GM19023 (cell line): ENCODE results near the gene HERC2.
"Not testable (repeated sequence)": the region's sequence is repeated elsewhere in the genome, so short reads cannot be mapped to it uniquely, and the experiment has no call there.

Experiments used
- ATAC-seq: cut with Tn5 transposase; IDR thresholded peaks from one replicate; pipeline ENCODE4 v1.9.1; 2021; ENCODE audit warnings: mild to moderate bottlenecking, moderate library complexity; ENCODE audit not compliant: unreplicated experiment

HERC2 gene

DNA sequence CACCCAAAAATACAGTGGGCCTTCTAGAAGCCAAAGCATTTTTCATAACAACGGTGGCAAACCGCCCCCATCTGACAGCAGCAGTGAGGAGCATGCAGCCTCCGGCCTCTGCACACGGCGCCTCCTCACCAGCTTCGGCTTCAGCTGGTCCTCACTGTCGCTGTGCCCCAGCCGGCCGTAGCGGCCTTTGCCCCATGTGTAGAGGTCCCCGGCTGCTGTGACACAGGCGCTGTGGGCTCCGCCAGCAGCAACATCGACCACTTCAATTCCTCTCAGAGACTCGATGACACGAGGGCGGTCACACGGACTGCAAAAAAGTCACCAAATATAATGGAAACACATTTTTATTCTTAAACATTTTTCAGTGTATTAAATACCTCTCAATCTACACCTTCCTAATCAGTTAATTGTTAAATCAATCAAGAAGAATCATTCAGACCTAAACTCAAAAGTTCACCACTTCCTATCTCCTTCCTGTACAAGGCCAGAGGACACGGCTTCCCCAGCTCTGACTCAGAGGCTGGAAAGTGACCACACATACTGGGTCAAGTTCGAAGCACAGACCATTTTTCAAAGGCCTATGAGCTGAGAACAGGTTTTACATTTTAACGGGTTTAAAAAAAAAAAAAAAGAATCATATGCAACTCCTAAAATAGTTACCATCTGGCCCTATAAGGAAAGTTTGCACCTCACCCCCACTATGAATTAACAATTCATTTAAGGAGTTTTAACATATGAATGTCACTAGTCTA lies 189.3 kb downstream of the HERC2 start:
- no peak for ATAC-seq

GRCh38 chr15:28131946-28132345 lies 190.0 kb downstream of the HERC2 start:
- ATAC-seq: no peak

GRCh38 chr15:28131400-28131799 lies 190.6 kb downstream of the HERC2 start:
- ATAC-seq: no peak

DNA sequence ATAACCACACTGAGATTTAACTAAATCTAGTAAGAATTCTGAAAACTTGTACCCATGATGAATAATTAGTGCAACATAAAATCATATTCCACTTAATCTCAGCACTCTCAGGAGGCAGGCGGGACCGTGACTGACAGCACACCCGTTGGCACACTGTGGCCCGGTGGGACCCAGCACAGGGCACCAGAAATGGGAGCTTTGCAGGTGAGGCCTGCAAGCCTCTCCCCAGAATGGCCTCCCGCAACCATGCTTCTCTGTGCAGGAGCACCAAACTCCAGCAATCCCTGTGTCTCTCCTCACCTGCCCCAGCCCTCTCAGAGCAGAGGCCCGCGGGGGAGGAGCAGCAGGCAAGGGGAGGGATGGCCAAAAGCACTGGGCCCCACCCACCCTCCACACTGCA lies 191.3 kb downstream of the HERC2 start:
- no peak for ATAC-seq

GRCh38 chr15:28129231-28129848 lies 192.6 kb downstream of the HERC2 start:
- no peak for ATAC-seq

- no peak for ATAC-seq
These were observed 193.9 kb downstream of the HERC2 start for GRCh38 chr15:28128031-28128430.

- no peak for ATAC-seq
These were observed 194.9 kb downstream of the HERC2 start for GRCh38 chr15:28127036-28127435.

- no peak for ATAC-seq
These were observed 196.0 kb downstream of the HERC2 start for GRCh38 chr15:28125673-28126651.

- no peak for ATAC-seq
These were observed 197.1 kb downstream of the HERC2 start for GRCh38 chr15:28124841-28125240.

DNA sequence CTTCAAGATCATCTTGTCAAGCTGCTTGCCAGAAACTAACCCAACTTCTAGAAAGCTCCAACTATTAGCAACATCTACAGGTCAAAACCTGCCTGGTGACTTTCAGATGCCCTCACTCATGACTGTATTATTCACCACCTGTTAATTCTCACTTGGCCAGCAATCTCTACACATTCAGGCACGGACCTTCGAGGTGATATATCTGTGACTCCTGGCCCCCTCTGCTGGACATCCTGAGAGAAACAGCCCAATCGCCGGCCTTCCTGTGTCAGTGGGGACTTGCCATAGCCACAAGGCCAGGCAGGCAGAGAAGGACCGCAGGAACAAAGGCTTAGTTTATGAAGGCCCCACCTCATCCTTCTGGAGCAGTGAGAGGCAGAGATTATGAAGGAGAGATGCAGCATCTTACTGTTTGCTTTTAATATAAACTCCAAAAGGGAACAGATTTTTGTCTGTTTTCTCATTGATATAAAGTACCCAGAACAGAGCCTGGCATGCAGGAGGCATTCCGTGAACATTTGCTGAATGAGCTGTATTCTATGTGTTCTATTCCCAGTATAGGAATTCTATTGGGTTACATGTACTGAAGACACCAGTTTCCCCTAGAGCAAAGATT lies 198.5 kb downstream of the HERC2 start:
- no peak for ATAC-seq

DNA sequence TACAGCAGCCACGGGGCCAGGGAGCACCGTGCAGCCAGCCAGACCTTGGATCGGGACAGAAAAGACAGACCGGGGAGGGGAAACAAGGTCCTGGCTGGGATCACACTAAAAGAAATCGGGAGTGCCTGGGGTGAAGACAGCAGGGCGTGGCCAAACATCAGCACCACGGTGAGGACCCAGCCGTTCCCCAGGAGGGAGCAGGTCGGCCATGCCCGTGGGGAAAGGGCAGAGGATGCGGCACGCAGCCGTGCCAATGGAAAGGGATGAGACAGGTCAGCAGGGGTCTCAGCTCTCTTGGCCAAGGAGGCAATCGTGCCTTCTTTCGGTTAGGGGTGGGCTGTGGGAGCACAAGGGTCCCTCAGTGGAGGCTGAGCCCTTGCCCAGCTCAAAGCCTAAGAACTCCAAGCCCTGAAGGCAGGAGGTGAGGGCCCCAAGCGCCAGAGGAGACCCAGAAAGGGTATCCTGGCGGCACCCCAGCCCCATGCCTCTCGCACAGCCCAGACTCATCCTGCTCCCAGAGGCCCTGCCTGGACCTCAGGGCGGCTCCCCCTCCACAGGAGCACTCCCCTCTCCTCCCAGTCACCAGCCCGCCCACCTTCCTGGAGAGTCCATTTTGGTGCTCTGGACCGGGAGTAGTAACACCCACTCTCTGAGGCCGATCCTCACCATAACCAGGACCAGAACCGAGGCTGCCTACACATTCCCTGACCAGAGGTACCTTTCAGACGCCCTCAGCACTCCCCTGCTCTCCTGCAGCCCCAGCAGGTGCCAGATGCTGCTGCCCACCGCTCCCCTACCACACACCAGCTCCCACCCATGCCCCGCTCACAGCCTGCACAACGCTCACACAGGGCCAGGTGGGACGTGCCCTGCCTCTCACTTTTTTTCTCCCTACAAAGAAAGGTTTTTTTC lies 199.7 kb downstream of the HERC2 start:
- ATAC-seq: no peak

- ATAC-seq: not testable (repeated sequence)
These were observed 200.4 kb downstream of the HERC2 start for GRCh38 chr15:28121577-28121976.

- no peak for ATAC-seq
These were observed 201.7 kb downstream of the HERC2 start for GRCh38 chr15:28120359-28120640.

DNA sequence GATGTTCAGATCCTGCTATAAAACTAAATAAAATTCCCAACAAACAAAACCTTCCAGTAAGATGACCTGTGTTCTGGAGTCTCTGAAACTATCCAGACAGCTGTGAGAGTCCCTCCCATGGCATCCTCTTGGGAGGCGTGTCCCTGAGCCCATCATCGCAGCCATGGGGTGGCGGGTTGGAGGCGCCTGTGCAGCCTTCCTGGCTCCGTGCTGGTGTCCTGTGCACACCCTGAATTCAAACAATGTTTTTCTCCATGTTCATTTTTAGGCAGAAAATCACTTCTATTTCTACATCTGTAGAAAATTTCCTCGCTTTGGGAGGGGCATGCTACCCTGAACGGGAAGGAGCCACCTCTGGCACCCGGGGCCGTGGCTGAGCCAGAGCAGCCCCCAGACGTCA lies 203.4 kb downstream of the HERC2 start:
- ATAC-seq: no peak

DNA sequence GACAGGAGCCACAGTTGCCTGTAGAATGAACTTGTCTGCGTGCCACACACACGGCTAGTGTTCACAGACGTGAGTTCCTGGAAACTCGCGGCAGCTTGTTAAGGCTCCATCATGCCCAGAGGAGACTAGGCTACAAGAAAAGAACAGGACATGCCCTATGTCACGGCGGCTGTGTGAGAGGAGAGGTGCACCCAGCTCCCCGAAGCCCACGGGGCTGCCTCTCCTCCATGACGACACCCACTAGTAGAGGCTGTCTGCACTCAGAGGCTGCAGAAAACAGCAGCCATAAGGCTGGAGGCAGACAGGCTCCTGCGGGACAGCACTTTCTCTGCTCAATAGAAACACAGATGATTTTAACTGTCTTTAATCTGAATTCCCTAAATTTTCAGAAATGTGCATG lies 203.9 kb downstream of the HERC2 start:
- ATAC-seq: no peak

GRCh38 chr15:28117432-28117990 lies 204.5 kb downstream of the HERC2 start:
- no peak for ATAC-seq

GRCh38 chr15:28116521-28117431 lies 205.2 kb downstream of the HERC2 start:
- ATAC-seq: no peak

GRCh38 chr15:28115871-28116270 lies 206.1 kb downstream of the HERC2 start:
- ATAC-seq: no peak
